H1 (cell line): Measurements from ENCODE around the gene SLC25A52. TPM values are rescaled to one million over a fixed set of nuclear protein-coding genes. Genes with fewer than 3 reads are reported as not detected.

Experiments used
- CTCF ChIA-PET: fragments of 300-600 bp; sonication (Branson Sonifier 250); formaldehyde crosslinking; loops from one replicate; lab custom pipeline; 2021; ENCODE audit not compliant: partially characterized antibody; lab: Charles Lee
- POLR2A ChIA-PET: fragments of 300-600 bp; sonication (Branson Sonifier 250); formaldehyde crosslinking; loops from one replicate; lab custom pipeline; 2021; ENCODE audit warnings: inconsistent platforms; ENCODE audit not compliant: partially characterized antibody; lab: Charles Lee
- DNase-seq, 2 experiments: peaks; one replicate each; pipeline versions ENCODE4 v3.0.0 to v3.0.0-alpha.2; 2010 to 2022; ENCODE audit warnings: low spot score in 2 of 2, low read depth in 1 of 2, mixed read lengths in 1 of 2
- FAIRE-seq: peaks from 2 replicates; lab custom pipeline; 2011; peaks lifted over from hg19 to GRCh38; lab: Jason Lieb, UNC
- H2AFZ ChIP-seq: 2 replicates; pipeline ENCODE4 v1.8.1; 2012; ENCODE audit warnings: low read length, inconsistent platforms
- H2AK5ac ChIP-seq: 2 replicates; pipeline ENCODE4 v1.6.1; 2013; ENCODE audit warnings: low read depth, low read length
- H2BK120ac ChIP-seq: replicated peaks from 2 replicates; pipeline ENCODE3; 2013; ENCODE audit warnings: low read depth, low read length, inconsistent platforms
- H2BK12ac ChIP-seq: 2 replicates; pipeline ENCODE4 v1.6.1; 2013; ENCODE audit warnings: low read depth, low read length
- H2BK15ac ChIP-seq: 2 replicates; pipeline ENCODE4 v1.6.1; 2013; ENCODE audit warnings: low read length
- H2BK20ac ChIP-seq: 2 replicates; pipeline ENCODE4 v1.6.1; 2013; ENCODE audit warnings: low read length
- H2BK5ac ChIP-seq: 2 replicates; pipeline ENCODE4 v1.6.1; 2013; ENCODE audit warnings: low read depth, low read length
- H3K14ac ChIP-seq: 2 replicates; pipeline ENCODE4 v1.6.1; 2013; ENCODE audit warnings: inconsistent platforms; ENCODE audit not compliant: insufficient read length
- H3K18ac ChIP-seq: 2 replicates; pipeline ENCODE4 v1.6.1; 2013; ENCODE audit warnings: low read length; ENCODE audit errors: extremely low read depth
- H3K23ac ChIP-seq: 2 replicates; pipeline ENCODE4 v1.6.1; 2013; ENCODE audit warnings: inconsistent platforms; ENCODE audit not compliant: insufficient read length
- H3K23me2 ChIP-seq: 2 replicates; pipeline ENCODE4 v1.6.1; 2013; ENCODE audit warnings: low read depth, low read length
- H3K27ac ChIP-seq: 2 replicates; pipeline ENCODE4 v1.6.1; 2011; ENCODE audit warnings: low read depth, low read length, inconsistent platforms
- H3K27me3 ChIP-seq, 4 experiments: replicated peaks in 1 of 4; 1 replicate in 1 of 4; 2 replicates in 3 of 4; pipeline versions ENCODE4 v1.6.1 to v1.8.1; 2011 to 2013; ENCODE audit warnings: low read length in 3 of 4, mild to moderate bottlenecking in 3 of 4, inconsistent platforms in 2 of 4, mixed read lengths in 2 of 4, moderate library complexity in 1 of 4; ENCODE audit not compliant: control insufficient read depth in 3 of 4, insufficient read depth in 3 of 4; ENCODE audit errors: extremely low read depth in 1 of 4
- H3K36me3 ChIP-seq, 4 experiments: 2 replicates each; pipeline versions ENCODE4 v1.6.1 to v1.8.1; 2011 to 2013; ENCODE audit warnings: mild to moderate bottlenecking in 4 of 4, low read length in 3 of 4, moderate library complexity in 2 of 4, control low read depth in 1 of 4, inconsistent platforms in 1 of 4; ENCODE audit not compliant: insufficient read depth in 4 of 4, control insufficient read depth in 2 of 4
- H3K4ac ChIP-seq: replicated peaks from 2 replicates; pipeline ENCODE3; 2013; ENCODE audit warnings: low read length, low read depth, mixed read lengths, inconsistent platforms; ENCODE audit not compliant: insufficient read length
- H3K4me1 ChIP-seq, 4 experiments: replicated peaks in 1 of 4; 1 replicate in 1 of 4; 2 replicates in 3 of 4; pipeline versions ENCODE4 v1.6.1 to v1.8.1; 2011 to 2013; ENCODE audit warnings: low read length in 3 of 4, inconsistent platforms in 2 of 4, mixed read lengths in 1 of 4; ENCODE audit not compliant: insufficient read depth in 4 of 4, control insufficient read depth in 3 of 4
- H3K4me2 ChIP-seq, 2 experiments: 2 replicates each; pipeline versions ENCODE4 v1.6.1 to v1.8.1; 2011 to 2013; ENCODE audit warnings: low read depth in 2 of 2, low read length in 2 of 2, control low read depth in 1 of 2, inconsistent platforms in 1 of 2, mild to moderate bottlenecking in 1 of 2; ENCODE audit not compliant: insufficient read depth in 1 of 2
- H3K4me3 ChIP-seq, 4 experiments: fragments of 200-600, 300-600 bp in 1 of 4; sonication (generic), shearing (Covaris generic), sonication (Bioruptor Twin) in 1 of 4; 2 replicates each; pipeline versions ENCODE4 v1.5.1 to v1.8.1; 2011 to 2016; ENCODE audit warnings: low read length in 4 of 4, low read depth in 3 of 4, control low read depth in 2 of 4, inconsistent platforms in 2 of 4, mild to moderate bottlenecking in 2 of 4, mixed read lengths in 1 of 4, moderate library complexity in 1 of 4; ENCODE audit not compliant: insufficient read depth in 2 of 4; ENCODE audit errors: extremely low read depth in 1 of 4
- H3K56ac ChIP-seq: replicated peaks from 2 replicates; pipeline ENCODE3; 2013; ENCODE audit warnings: low read depth, mild to moderate bottlenecking, mixed read lengths, low read length, inconsistent platforms; ENCODE audit not compliant: insufficient read length
- H3K79me1 ChIP-seq: 2 replicates; pipeline ENCODE4 v1.6.1; 2013; ENCODE audit warnings: low read depth, low read length, control low read depth
- H3K79me2 ChIP-seq, 2 experiments: 2 replicates each; pipeline versions ENCODE4 v1.6.1 to v1.8.1; 2012 to 2013; ENCODE audit warnings: low read length in 2 of 2, mild to moderate bottlenecking in 2 of 2, inconsistent platforms in 1 of 2; ENCODE audit not compliant: insufficient read depth in 2 of 2, control insufficient read depth in 1 of 2
- H3K9ac ChIP-seq, 4 experiments: replicated peaks in 1 of 4; 1 replicate in 1 of 4; 2 replicates in 3 of 4; pipeline versions ENCODE4 v1.6.1 to v1.8.1; 2011 to 2013; ENCODE audit warnings: low read depth in 3 of 4, low read length in 3 of 4, control low read depth in 2 of 4, mild to moderate bottlenecking in 2 of 4, moderate library complexity in 2 of 4, inconsistent platforms in 1 of 4; ENCODE audit errors: extremely low read depth in 1 of 4
- H3K9me3 ChIP-seq, 2 experiments: 2 replicates each; pipeline versions ENCODE4 v1.6.1 to v1.8.1; 2012 to 2013; ENCODE audit warnings: mild to moderate bottlenecking in 2 of 2, moderate library complexity in 2 of 2, control low read depth in 1 of 2, inconsistent platforms in 1 of 2, low read depth in 1 of 2, low read length in 1 of 2, mixed read lengths in 1 of 2; ENCODE audit not compliant: insufficient read depth in 2 of 2
- H4K20me1 ChIP-seq, 2 experiments: replicated peaks in 1 of 2; 2 replicates each; pipeline versions ENCODE3 to v1.8.1; 2011 to 2013; ENCODE audit warnings: inconsistent platforms in 2 of 2, low read length in 2 of 2, mild to moderate bottlenecking in 1 of 2; ENCODE audit not compliant: insufficient read depth in 2 of 2, control insufficient read depth in 1 of 2
- H4K5ac ChIP-seq: 2 replicates; pipeline ENCODE4 v1.6.1; 2013; ENCODE audit warnings: low read length, low read depth, mixed read lengths, inconsistent platforms; ENCODE audit not compliant: insufficient read length
- H4K8ac ChIP-seq: 2 replicates; pipeline ENCODE4 v1.8.0; 2013; ENCODE audit warnings: mild to moderate bottlenecking, moderate library complexity, low read length, inconsistent platforms; ENCODE audit not compliant: insufficient read depth; ENCODE audit errors: extremely low read depth
- H4K91ac ChIP-seq: replicated peaks from 2 replicates; pipeline ENCODE3; 2013; ENCODE audit warnings: low read length, mixed read lengths, inconsistent platforms; ENCODE audit not compliant: insufficient read length
- E2F6 ChIP-seq: IDR thresholded peaks from 2 replicates; pipeline ENCODE4 v1.6.1; 2012; ENCODE audit warnings: inconsistent platforms
- EP300 ChIP-seq, 2 experiments: IDR thresholded peaks; 1 replicate in 1 of 2; 2 replicates in 1 of 2; pipeline ENCODE4 v1.6.1; 2011 to 2012; ENCODE audit warnings: low read depth in 2 of 2, low read length in 2 of 2, mild to moderate bottlenecking in 2 of 2, borderline replicate concordance in 1 of 2, inconsistent platforms in 1 of 2, moderate library complexity in 1 of 2
- HDAC6 ChIP-seq: IDR thresholded peaks from one replicate; pipeline ENCODE4 v1.7.1; 2012; ENCODE audit warnings: low read depth, mild to moderate bottlenecking, inconsistent platforms, low read length, moderate library complexity
- JUND ChIP-seq: IDR thresholded peaks from 2 replicates; pipeline ENCODE4 v1.6.1; 2011; ENCODE audit warnings: mild to moderate bottlenecking, improper control_type of control experiment, low read length
- KDM5A ChIP-seq: fragments of 200-600 bp; IDR thresholded peaks from 2 replicates; pipeline ENCODE4 v1.7.1; 2012; ENCODE audit warnings: mild to moderate bottlenecking, low read length, inconsistent platforms, mixed read lengths
- MAFK ChIP-seq: IDR thresholded peaks from 2 replicates; pipeline ENCODE4 v1.6.1; 2012; ENCODE audit warnings: low read depth, mild to moderate bottlenecking, improper control_type of control experiment, low read length
- SAP30 ChIP-seq: fragments of 300-600 bp; sonication (generic); IDR thresholded peaks from 2 replicates; pipeline ENCODE4 v1.7.1; 2012; ENCODE audit warnings: low read length, moderate library complexity, mild to moderate bottlenecking, inconsistent platforms; ENCODE audit not compliant: insufficient read depth, insufficient replicate concordance
- SIX5 ChIP-seq: IDR thresholded peaks from 2 replicates; pipeline ENCODE4 v1.6.1; 2011; ENCODE audit warnings: mild to moderate bottlenecking, low read depth, low read length
- TAF7 ChIP-seq: optimal IDR thresholded peaks from 2 replicates; pipeline ENCODE3; 2011; ENCODE audit warnings: low read depth, mild to moderate bottlenecking, inconsistent platforms, low read length, moderate library complexity, borderline replicate concordance
- TBP ChIP-seq: IDR thresholded peaks from 2 replicates; pipeline ENCODE4 v1.6.1; 2011; ENCODE audit warnings: low read depth, low read length, improper control_type of control experiment
- ZNF274 ChIP-seq: IDR thresholded peaks from 2 replicates; pipeline ENCODE4 v1.7.0; 2012; ENCODE audit warnings: low read length, borderline replicate concordance; ENCODE audit errors: extremely low read depth
- WGBS, 2 experiments: shearing (Covaris generic) in 1 of 2; methylation state at CpG; one replicate each; pipeline versions ENCODE4 v1.1.6 to v1.1.7; 2013 to 2015; ENCODE audit warnings: low lambda C conversion rate in 2 of 2, mixed read lengths in 2 of 2, inconsistent platforms in 1 of 2, low coverage in 1 of 2, missing lambda C conversion rate in 1 of 2; ENCODE audit not compliant: insufficient replicate concordance in 2 of 2, insufficient coverage in 1 of 2, insufficient read length in 1 of 2; ENCODE audit errors: extremely low coverage in 1 of 2, missing lambda C conversion rate in 1 of 2; 5-methylcytosine and 5-hydroxymethylcytosine counted together
- polyA plus RNA-seq, 7 experiments: library from polyadenylated mRNA; depleted of rRNA in 3 of 7; stranded (reverse) in 5 of 7; unstranded in 2 of 7; fragments of >200 nt in 5 of 7; fragments of 200-250 nt in 2 of 7; gene quantifications; 1 replicate in 5 of 7; 2 replicates in 1 of 7; 4 replicates in 1 of 7; pipeline versions ENCODE4 v1.2.1 to v1.2.3, GENCODE V29; 2011 to 2013; ENCODE audit warnings: missing spikeins in 2 of 7, mixed read lengths in 2 of 7
- total RNA-seq: library from RNA; stranded (reverse); fragmentation: NEBNext Ultra II Directional; extraction: Animal tissue kit (Norgen Biotek cat#: 25700); gene quantifications from 2 replicates; pipeline ENCODE4 v1.2.1, GENCODE V29; 2021

Gene SLC25A52
- total and polyA plus RNA-seq, 2 of the 8 experiments (the other 6 are each of a cell fraction or from before 2014, with no cell fraction given), result not detected

DNA sequence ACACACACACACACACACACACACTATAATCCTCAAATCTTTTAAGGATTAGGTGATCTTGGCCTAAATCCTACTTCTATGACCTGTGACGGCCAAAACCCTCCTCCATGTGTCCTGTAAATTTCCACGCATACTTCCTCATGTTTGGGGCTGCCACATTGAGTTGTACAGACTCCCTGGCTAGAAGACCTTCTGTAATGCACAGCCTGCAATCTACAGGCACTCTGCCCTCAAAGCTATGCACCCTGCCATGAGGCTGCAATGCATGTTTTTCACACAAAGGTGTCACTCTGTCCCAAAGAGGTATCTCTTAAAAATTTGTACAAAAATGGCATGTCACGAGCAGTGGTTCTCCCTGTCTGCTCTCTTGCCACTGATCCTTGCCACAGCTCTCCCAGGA is 49.9 kb downstream of the SLC25A52 start:
- H4K5ac ChIP-seq, result no peak overlapping the region
- H3K79me1 ChIP-seq, result no peaks in the 10 kb centered on the region
- H3K4me2 ChIP-seq, result no peak overlapping the region
- H3K18ac ChIP-seq, result no peak overlapping the region
- no peak overlapping the region for H3K23ac ChIP-seq
- ChIA-PET POLR2A (no interaction called here), CTCF (interaction anchor here (0.6 to 2.0 kb wide), 9 partner anchors 10 to 266 kb away, joined by 3 to 16 read pairs (median 3); no protein-coding TSS in a partner anchor)
- no peak overlapping the region for H4K8ac ChIP-seq
- no peak overlapping the region for H2BK20ac ChIP-seq
- H3K4me1 ChIP-seq, result peaks cover 0 to 4% (median under 1%) of the 10 kb centered on the region in 4 experiments; a peak in 1 of 7 replicates
- no peaks in the 10 kb centered on the region for H3K9me3 ChIP-seq
- no peak overlapping the region for H3K4me3 ChIP-seq
- FAIRE-seq, result peak; percentile 85
- no peaks in the 10 kb centered on the region for H3K36me3 ChIP-seq
- no peaks in the 10 kb centered on the region for H3K27me3 ChIP-seq
- H2BK5ac ChIP-seq, result no peak overlapping the region
- no peak for DNase-seq
- H4K20me1 ChIP-seq, result no peaks in the 10 kb centered on the region
- H3K27ac ChIP-seq, result no peak overlapping the region
- no peak overlapping the region for H2AK5ac ChIP-seq
- H4K91ac ChIP-seq, result no peak overlapping the region
- H2BK120ac ChIP-seq, result no peak overlapping the region
- H2BK12ac ChIP-seq, result no peak overlapping the region
- no peak overlapping the region for H3K4ac ChIP-seq
- H3K79me2 ChIP-seq, result no peaks in the 10 kb centered on the region
- H3K23me2 ChIP-seq, result no peaks in the 10 kb centered on the region
- H2AFZ ChIP-seq, result 0 out of 2 replicates have a peak overlapping the region, but pooled peaks have one; percentile 43
- H2BK15ac ChIP-seq, result no peak overlapping the region
- no peak overlapping the region for H3K9ac ChIP-seq
- H3K14ac ChIP-seq, result no peak overlapping the region
- no peak overlapping the region for H3K56ac ChIP-seq
- 76% methylated on average over 3 of the region's 3 CpGs; no CpG with 5 or more reads in 1 of the 2 experiments for WGBS, 2 experiments
- no peak for TF ChIP-seq HDAC6
- TF ChIP-seq TAF7, result no peak
- no peak for TF ChIP-seq EP300 (IDR thresholded peaks at IDR 0.05; ENCODE audit: borderline replicate concordance in 1 of 2, low read depth in 2 of 2, low read length in 2 of 2)
- no peak for TF ChIP-seq KDM5A
- TF ChIP-seq E2F6, result no peak
- TF ChIP-seq SAP30, result no peak
- TF ChIP-seq JUND, result no peak
- TF ChIP-seq MAFK, result no peak
- TF ChIP-seq TBP, result no peak
- no peak for TF ChIP-seq ZNF274
- no peak for TF ChIP-seq SIX5
